Measurements from ENCODE around the gene KIF26A.
"Not testable (repeated sequence)": the region's sequence is repeated elsewhere in the genome, so short reads cannot be mapped to it uniquely, and the experiment has no call there.

Gene KIF26A

GRCh38 chr14:104196461-104197140 lies 58.2 kb downstream of the KIF26A start:
- DNase-seq: no peak

GRCh38 chr14:104197449-104198247 lies 59.3 kb downstream of the KIF26A start:
- no peak for DNase-seq

- DNase-seq: no peak
Measured at GRCh38 chr14:104199266-104199895, 61.0 kb downstream of the KIF26A start.

- DNase-seq: no peak
Measured at GRCh38 chr14:104200106-104200505, 61.7 kb downstream of the KIF26A start.

GRCh38 chr14:104200591-104200990 lies 62.2 kb downstream of the KIF26A start:
- DNase-seq: no peak

- no peak for DNase-seq
Measured at GRCh38 chr14:104201063-104201462, 62.7 kb downstream of the KIF26A start.

- no peak for DNase-seq
Measured at GRCh38 chr14:104201496-104201895, 63.1 kb downstream of the KIF26A start.

GRCh38 chr14:104202259-104203070 lies 64.1 kb downstream of the KIF26A start:
- DNase-seq: peak; percentile 39

- DNase-seq: no peak
Measured at GRCh38 chr14:104203071-104203425, 64.7 kb downstream of the KIF26A start.

- DNase-seq: no peak
Measured at GRCh38 chr14:104204660-104205149, 66.3 kb downstream of the KIF26A start.

- DNase-seq: no peak
Measured at GRCh38 chr14:104205781-104206180, 67.4 kb downstream of the KIF26A start.

- no peak for DNase-seq
Measured at GRCh38 chr14:104206281-104206904, 68.0 kb downstream of the KIF26A start.

GRCh38 chr14:104207142-104208014 lies 69.0 kb downstream of the KIF26A start:
- no peak for DNase-seq

GRCh38 chr14:104208015-104208295 lies 69.6 kb downstream of the KIF26A start:
- not testable (repeated sequence) for DNase-seq

GRCh38 chr14:104208331-104208730 lies 69.9 kb downstream of the KIF26A start:
- DNase-seq: not testable (repeated sequence)

GRCh38 chr14:104209071-104209470 lies 70.7 kb downstream of the KIF26A start:
- not testable (repeated sequence) for DNase-seq

GRCh38 chr14:104209985-104210816 lies 71.8 kb downstream of the KIF26A start:
- no peak for DNase-seq

- DNase-seq: no peak
Measured at GRCh38 chr14:104210817-104211195, 72.4 kb downstream of the KIF26A start.

- no peak for DNase-seq
Measured at GRCh38 chr14:104211215-104211614, 72.8 kb downstream of the KIF26A start.

- no peak for DNase-seq
Measured at GRCh38 chr14:104211741-104212140, 73.4 kb downstream of the KIF26A start.

Data from NCI-H2171 treated with DMSO at 0.1 percent for 48 hours (cell line).